COLO829 (cell line): ENCODE results near the gene ELAVL3.
"Not testable (repeated sequence)": the region's sequence is repeated elsewhere in the genome, so short reads cannot be mapped to it uniquely, and the experiment has no call there.

Experiments
- DNase-seq: peaks from one replicate; pipeline ENCODE4 v3.0.0; 2012; ENCODE audit warnings: low spot score

Gene ELAVL3

GRCh38 chr19:11458912-11459311 lies 21.9 kb downstream of the ELAVL3 start:
- DNase-seq: not testable (repeated sequence)

GRCh38 chr19:11458236-11458900 lies 22.5 kb downstream of the ELAVL3 start:
- DNase-seq: no peak

- DNase-seq: no peak
Measured at GRCh38 chr19:11457831-11458230, 23.0 kb downstream of the ELAVL3 start.

GRCh38 chr19:11457115-11457514 lies 23.7 kb downstream of the ELAVL3 start:
- no peak for DNase-seq

GRCh38 chr19:11456659-11457058 lies 24.2 kb downstream of the ELAVL3 start:
- DNase-seq: no peak

GRCh38 chr19:11455233-11455554 lies 25.7 kb downstream of the ELAVL3 start:
- not testable (repeated sequence) for DNase-seq

GRCh38 chr19:11453468-11454341 lies 27.1 kb downstream of the ELAVL3 start:
- no peak for DNase-seq

GRCh38 chr19:11452620-11453310 lies 28.1 kb downstream of the ELAVL3 start:
- DNase-seq: no peak

GRCh38 chr19:11451871-11452619 lies 28.8 kb downstream of the ELAVL3 start:
- peak; percentile 67 for DNase-seq

GRCh38 chr19:11451327-11451870 lies 29.4 kb downstream of the ELAVL3 start:
- no peak for DNase-seq

- no peak for DNase-seq
Measured at GRCh38 chr19:11450570-11451326, 30.1 kb downstream of the ELAVL3 start.

GRCh38 chr19:11448923-11449554 lies 31.8 kb downstream of the ELAVL3 start:
- no peak for DNase-seq

GRCh38 chr19:11448410-11448809 lies 32.4 kb downstream of the ELAVL3 start:
- DNase-seq: no peak

- DNase-seq: no peak
Measured at GRCh38 chr19:11447347-11448262, 33.2 kb downstream of the ELAVL3 start.

GRCh38 chr19:11446652-11447301 lies 34.1 kb downstream of the ELAVL3 start:
- no peak for DNase-seq

GRCh38 chr19:11446271-11446651 lies 34.6 kb downstream of the ELAVL3 start:
- DNase-seq: no peak

- DNase-seq: no peak
Measured at GRCh38 chr19:11445141-11445540, 35.7 kb downstream of the ELAVL3 start.

GRCh38 chr19:11444059-11444458 lies 36.8 kb downstream of the ELAVL3 start:
- DNase-seq: no peak

GRCh38 chr19:11437955-11438354 lies 42.9 kb downstream of the ELAVL3 start:
- DNase-seq: no peak
